ENCODE data around the gene GABARAPL1.
A peak's percentile ranks its signal among the peaks of the same experiment; 100 is the strongest.
"Not testable (repeated sequence)": the region's sequence is repeated elsewhere in the genome, so short reads cannot be mapped to it uniquely, and the experiment has no call there.

Gene GABARAPL1

GRCh38 chr12:10189653-10190052, 23.0 kb upstream of the GABARAPL1 start:
- no peak overlapping the region for H3K27ac Mint-ChIP-seq
- DNase-seq (ENCODE audit: low spot score in 2 of 2) = no peak
- ATAC-seq = no peak
- no peaks in the 10 kb centered on the region for H3K9me3 Mint-ChIP-seq
- no peak overlapping the region for H3K4me3 Mint-ChIP-seq
- peaks cover 6% of the 10 kb centered on the region for H3K4me1 Mint-ChIP-seq
- H3K36me3 Mint-ChIP-seq = no peaks in the 10 kb centered on the region

GRCh38 chr12:10190558-10191388, 21.9 kb upstream of the GABARAPL1 start:
- Mint-ChIP-seq H3K4me1 (peaks cover 6% of the 10 kb centered on the region), H3K9me3 (no peaks in the 10 kb centered on the region), H3K4me3 (no peak overlapping the region), H3K36me3 (no peaks in the 10 kb centered on the region), H3K27ac (no peak overlapping the region)
- peak; percentile 99 for ATAC-seq
- peak; percentile 17 to 64 for DNase-seq (ENCODE audit: low spot score in 2 of 2)

GRCh38 chr12:10191865-10192264, 20.8 kb upstream of the GABARAPL1 start:
- Mint-ChIP-seq H3K4me3 (no peak overlapping the region), H3K27ac (no peak overlapping the region), H3K9me3 (no peaks in the 10 kb centered on the region), H3K36me3 (no peaks in the 10 kb centered on the region), H3K4me1 (peaks cover 14% of the 10 kb centered on the region)
- DNase-seq (ENCODE audit: low spot score in 2 of 2) (no peak), ATAC-seq (no peak)

- DNase-seq (ENCODE audit: low spot score in 2 of 2) (no peak), ATAC-seq (no peak)
- Mint-ChIP-seq H3K27ac (no peak overlapping the region), H3K9me3 (no peaks in the 10 kb centered on the region), H3K36me3 (no peaks in the 10 kb centered on the region), H3K4me1 (peaks cover 14% of the 10 kb centered on the region), H3K4me3 (no peak overlapping the region)
Observed at GRCh38 chr12:10194160-10194670, 18.5 kb upstream of the GABARAPL1 start.

GRCh38 chr12:10196210-10196609, 16.5 kb upstream of the GABARAPL1 start:
- DNase-seq (ENCODE audit: low spot score in 2 of 2) (no peak), ATAC-seq (peak; percentile 72)
- peaks cover 8% of the 10 kb centered on the region for H3K4me1 Mint-ChIP-seq
- no peak overlapping the region for H3K4me3 Mint-ChIP-seq
- H3K36me3 Mint-ChIP-seq = no peaks in the 10 kb centered on the region
- H3K27ac Mint-ChIP-seq = no peak overlapping the region
- H3K9me3 Mint-ChIP-seq = no peaks in the 10 kb centered on the region

- H3K36me3 Mint-ChIP-seq = no peaks in the 10 kb centered on the region
- H3K4me3 Mint-ChIP-seq = no peak overlapping the region
- ATAC-seq (peak; percentile 83), DNase-seq (ENCODE audit: low spot score in 2 of 2) (no peak)
- peaks cover 8% of the 10 kb centered on the region for H3K4me1 Mint-ChIP-seq
- H3K27ac Mint-ChIP-seq = no peak overlapping the region
- H3K9me3 Mint-ChIP-seq = no peaks in the 10 kb centered on the region
Observed at GRCh38 chr12:10197879-10198278, 14.8 kb upstream of the GABARAPL1 start.

GRCh38 chr12:10204495-10204894, 8.2 kb upstream of the GABARAPL1 start:
- ATAC-seq; H3K36me3 Mint-ChIP-seq; DNase-seq (ENCODE audit: low spot score in 2 of 2); H3K9me3 Mint-ChIP-seq; H3K27ac Mint-ChIP-seq; H3K4me3 Mint-ChIP-seq; H3K4me1 Mint-ChIP-seq: not testable (repeated sequence)

- no peak for DNase-seq (ENCODE audit: low spot score in 2 of 2)
- H3K4me3 Mint-ChIP-seq = no peak overlapping the region
Observed at GRCh38 chr12:10205220-10205807, 7.4 kb upstream of the GABARAPL1 start.

GRCh38 chr12:10207136-10207535, 5.5 kb upstream of the GABARAPL1 start:
- H3K9me3 Mint-ChIP-seq = no peaks in the 10 kb centered on the region
- no peak overlapping the region for H3K4me3 Mint-ChIP-seq
- H3K4me1 Mint-ChIP-seq = peaks cover 5% of the 10 kb centered on the region
- H3K27ac Mint-ChIP-seq = no peak overlapping the region
- DNase-seq (ENCODE audit: low spot score in 2 of 2) = no peak
- ATAC-seq = no peak
- H3K36me3 Mint-ChIP-seq = peaks cover 5% of the 10 kb centered on the region

More at GRCh38 chr12:10205220-10205807, 7.4 kb upstream of the GABARAPL1 start:
- no peaks in the 10 kb centered on the region for H3K36me3 Mint-ChIP-seq
- no peak for ATAC-seq
- no peaks in the 10 kb centered on the region for H3K4me1 Mint-ChIP-seq
- H3K9me3 Mint-ChIP-seq = no peaks in the 10 kb centered on the region
- H3K27ac Mint-ChIP-seq = no peak overlapping the region

- Mint-ChIP-seq H3K4me1 (peaks cover 28% of the 10 kb centered on the region), H3K4me3 (no peak overlapping the region), H3K27ac (no peak overlapping the region), H3K36me3 (peaks cover 35% of the 10 kb centered on the region), H3K9me3 (no peaks in the 10 kb centered on the region)
- ATAC-seq (no peak), DNase-seq (ENCODE audit: low spot score in 2 of 2) (no peak)
Observed at GRCh38 chr12:10210225-10210624, 2.5 kb upstream of the GABARAPL1 start.

GRCh38 chr12:10211101-10211939, 1.4 kb upstream of the GABARAPL1 start:
- Mint-ChIP-seq H3K36me3 (peaks cover 46% of the 10 kb centered on the region), H3K27ac (peak overlapping the region; percentile 99), H3K9me3 (no peaks in the 10 kb centered on the region), H3K4me3 (peak overlapping the region; percentile 92), H3K4me1 (peaks cover 35% of the 10 kb centered on the region)
- ATAC-seq = no peak
- DNase-seq (ENCODE audit: low spot score in 2 of 2) = no peak

GRCh38 chr12:10211940-10212738, 538 bp upstream of the GABARAPL1 start:
- no peaks in the 10 kb centered on the region for H3K9me3 Mint-ChIP-seq

GRCh38 chr12:10213168-10214135, 775 bp downstream of the GABARAPL1 start:
- peaks cover 65% of the 10 kb centered on the region for H3K36me3 Mint-ChIP-seq
- peaks cover 35% of the 10 kb centered on the region for H3K4me1 Mint-ChIP-seq
- peak; percentile 66 to 87 for DNase-seq (ENCODE audit: low spot score in 2 of 2)
- H3K27ac Mint-ChIP-seq = peak overlapping the region; percentile 99
- no peaks in the 10 kb centered on the region for H3K9me3 Mint-ChIP-seq
- H3K4me3 Mint-ChIP-seq = peak overlapping the region; percentile 92
- ATAC-seq = peak; percentile 81

More at GRCh38 chr12:10211940-10212738, 538 bp upstream of the GABARAPL1 start:
- H3K27ac Mint-ChIP-seq = peak overlapping the region; percentile 99
- peaks cover 51% of the 10 kb centered on the region for H3K36me3 Mint-ChIP-seq
- H3K4me3 Mint-ChIP-seq = peak overlapping the region; percentile 92
- H3K4me1 Mint-ChIP-seq = peaks cover 35% of the 10 kb centered on the region
- DNase-seq (ENCODE audit: low spot score in 2 of 2) = peak; percentile 75 to 89
- ATAC-seq = peak; percentile 88

Data from stimulated activated effector memory CD8-positive, alpha-beta T cell treated with anti-CD3 and anti-CD28 coated beads, Interleukin-12 subunit alpha, Interleukin-12 subunit beta, amount 100 ng/mL, for 72 hours (primary cell).